HepG2 (cell line): ENCODE measurements around the gene SUSD2.

ENCODE experiments used
- EHMT2 ChIP-seq: fragments of 200-600 bp; sonication (generic); IDR thresholded peaks from 2 replicates; pipeline ENCODE4 v1.7.0; 2017; ENCODE audit warnings: antibody characterized with exemption, low read depth, low read length, borderline replicate concordance
- EZH2 ChIP-seq: conservative IDR thresholded peaks from 2 replicates; pipeline ENCODE4 v1.6.1; 2012; ENCODE audit warnings: mild to moderate bottlenecking, low read depth, low read length, moderate library complexity
- HES4 ChIP-seq: sonication (generic); formaldehyde crosslinking; IDR thresholded peaks from 2 replicates; pipeline ENCODE4 v1.9.0; 2021; ENCODE audit warnings: mild to moderate bottlenecking, missing genetic modification reagents, borderline replicate concordance
- MAZ ChIP-seq, 2 experiments: sonication (generic) in 1 of 2; formaldehyde crosslinking in 1 of 2; IDR thresholded peaks; 2 replicates each; pipeline versions ENCODE4 v1.5.0 to v1.6.1; 2012 to 2020; ENCODE audit warnings: low read depth in 2 of 2, mild to moderate bottlenecking in 2 of 2, borderline replicate concordance in 1 of 2, improper control_type of control experiment in 1 of 2, low read length in 1 of 2, missing genetic modification reagents in 1 of 2, moderate library complexity in 1 of 2
- SRF ChIP-seq: IDR thresholded peaks from 2 replicates; pipeline ENCODE4 v1.6.1; 2011; ENCODE audit warnings: mild to moderate bottlenecking, low read depth, low read length, moderate library complexity
- TAF1 ChIP-seq: sonication (generic); formaldehyde crosslinking; IDR thresholded peaks from 2 replicates; pipeline ENCODE4 v1.4.0; 2020; ENCODE audit warnings: missing genetic modification reagents
- ZNF350 ChIP-seq: sonication (generic); formaldehyde crosslinking; IDR thresholded peaks from 2 replicates; pipeline ENCODE4 v1.4.0; 2020; ENCODE audit warnings: mild to moderate bottlenecking, low read depth, missing genetic modification reagents, borderline replicate concordance
- TF ChIP-seq, protein P1 (sequence below): sonication (generic); formaldehyde crosslinking; IDR thresholded peaks from 2 replicates; pipeline ENCODE4 v1.5.0; 2020; ENCODE audit warnings: mild to moderate bottlenecking, missing genetic modification reagents, moderate library complexity
- TF ChIP-seq, protein P2 (sequence below): sonication (generic); formaldehyde crosslinking; IDR thresholded peaks from 2 replicates; pipeline ENCODE4 v1.5.0; 2020; ENCODE audit warnings: mild to moderate bottlenecking, missing genetic modification reagents, borderline replicate concordance

DNA sequence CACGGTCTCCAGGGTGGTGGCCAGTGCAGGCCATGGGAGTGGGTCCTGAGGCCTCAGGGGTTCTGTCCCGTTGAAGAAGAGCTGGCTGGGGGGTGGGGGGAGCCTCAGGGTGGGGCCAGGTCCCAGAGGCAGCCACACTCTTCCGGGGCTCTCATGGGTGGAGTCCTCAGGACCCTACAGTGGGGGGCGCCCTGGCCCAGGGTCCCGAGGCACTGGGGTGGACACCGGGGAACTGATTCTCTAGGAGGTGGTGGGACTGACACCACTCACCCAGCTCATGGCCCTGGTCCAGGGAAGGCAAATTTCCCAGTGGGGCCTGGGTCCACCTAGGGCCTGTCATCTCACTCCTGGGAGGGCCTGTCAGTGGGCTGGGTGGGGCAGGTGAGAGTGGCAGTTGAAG lies 50.8 kb downstream of the SUSD2 start:
- TF ChIP-seq EZH2 = no peak
- TF ChIP-seq, protein P1, sequence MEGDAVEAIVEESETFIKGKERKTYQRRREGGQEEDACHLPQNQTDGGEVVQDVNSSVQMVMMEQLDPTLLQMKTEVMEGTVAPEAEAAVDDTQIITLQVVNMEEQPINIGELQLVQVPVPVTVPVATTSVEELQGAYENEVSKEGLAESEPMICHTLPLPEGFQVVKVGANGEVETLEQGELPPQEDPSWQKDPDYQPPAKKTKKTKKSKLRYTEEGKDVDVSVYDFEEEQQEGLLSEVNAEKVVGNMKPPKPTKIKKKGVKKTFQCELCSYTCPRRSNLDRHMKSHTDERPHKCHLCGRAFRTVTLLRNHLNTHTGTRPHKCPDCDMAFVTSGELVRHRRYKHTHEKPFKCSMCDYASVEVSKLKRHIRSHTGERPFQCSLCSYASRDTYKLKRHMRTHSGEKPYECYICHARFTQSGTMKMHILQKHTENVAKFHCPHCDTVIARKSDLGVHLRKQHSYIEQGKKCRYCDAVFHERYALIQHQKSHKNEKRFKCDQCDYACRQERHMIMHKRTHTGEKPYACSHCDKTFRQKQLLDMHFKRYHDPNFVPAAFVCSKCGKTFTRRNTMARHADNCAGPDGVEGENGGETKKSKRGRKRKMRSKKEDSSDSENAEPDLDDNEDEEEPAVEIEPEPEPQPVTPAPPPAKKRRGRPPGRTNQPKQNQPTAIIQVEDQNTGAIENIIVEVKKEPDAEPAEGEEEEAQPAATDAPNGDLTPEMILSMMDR (CRISPR knock-in tag) = no peak
- TF ChIP-seq SRF = no peak
- TF ChIP-seq HES4 (CRISPR knock-in tag) = no peak
- TF ChIP-seq, protein P2, sequence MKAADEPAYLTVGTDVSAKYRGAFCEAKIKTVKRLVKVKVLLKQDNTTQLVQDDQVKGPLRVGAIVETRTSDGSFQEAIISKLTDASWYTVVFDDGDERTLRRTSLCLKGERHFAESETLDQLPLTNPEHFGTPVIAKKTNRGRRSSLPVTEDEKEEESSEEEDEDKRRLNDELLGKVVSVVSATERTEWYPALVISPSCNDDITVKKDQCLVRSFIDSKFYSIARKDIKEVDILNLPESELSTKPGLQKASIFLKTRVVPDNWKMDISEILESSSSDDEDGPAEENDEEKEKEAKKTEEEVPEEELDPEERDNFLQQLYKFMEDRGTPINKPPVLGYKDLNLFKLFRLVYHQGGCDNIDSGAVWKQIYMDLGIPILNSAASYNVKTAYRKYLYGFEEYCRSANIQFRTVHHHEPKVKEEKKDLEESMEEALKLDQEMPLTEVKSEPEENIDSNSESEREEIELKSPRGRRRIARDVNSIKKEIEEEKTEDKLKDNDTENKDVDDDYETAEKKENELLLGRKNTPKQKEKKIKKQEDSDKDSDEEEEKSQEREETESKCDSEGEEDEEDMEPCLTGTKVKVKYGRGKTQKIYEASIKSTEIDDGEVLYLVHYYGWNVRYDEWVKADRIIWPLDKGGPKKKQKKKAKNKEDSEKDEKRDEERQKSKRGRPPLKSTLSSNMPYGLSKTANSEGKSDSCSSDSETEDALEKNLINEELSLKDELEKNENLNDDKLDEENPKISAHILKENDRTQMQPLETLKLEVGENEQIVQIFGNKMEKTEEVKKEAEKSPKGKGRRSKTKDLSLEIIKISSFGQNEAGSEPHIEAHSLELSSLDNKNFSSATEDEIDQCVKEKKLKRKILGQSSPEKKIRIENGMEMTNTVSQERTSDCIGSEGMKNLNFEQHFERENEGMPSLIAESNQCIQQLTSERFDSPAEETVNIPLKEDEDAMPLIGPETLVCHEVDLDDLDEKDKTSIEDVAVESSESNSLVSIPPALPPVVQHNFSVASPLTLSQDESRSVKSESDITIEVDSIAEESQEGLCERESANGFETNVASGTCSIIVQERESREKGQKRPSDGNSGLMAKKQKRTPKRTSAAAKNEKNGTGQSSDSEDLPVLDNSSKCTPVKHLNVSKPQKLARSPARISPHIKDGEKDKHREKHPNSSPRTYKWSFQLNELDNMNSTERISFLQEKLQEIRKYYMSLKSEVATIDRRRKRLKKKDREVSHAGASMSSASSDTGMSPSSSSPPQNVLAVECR = no peak
- TF ChIP-seq EHMT2 = no peak
- no peak for TF ChIP-seq TAF1 (CRISPR knock-in tag)
- no peak for TF ChIP-seq MAZ (IDR thresholded peaks at IDR 0.05; ENCODE audit: borderline replicate concordance, low read depth, low read length)
- no peak for TF ChIP-seq MAZ (CRISPR knock-in tag; IDR thresholded peaks at IDR 0.05; ENCODE audit: low read depth)
- no peak for TF ChIP-seq ZNF350 (CRISPR knock-in tag)
